Left ventricle myocardium inferior (tissue), 1 donor: ENCODE results near the gene OR5W2. TPM values are rescaled to one million over a fixed set of nuclear protein-coding genes. Genes with fewer than 3 reads are reported as not detected.
"Not testable (repeated sequence)": the region's sequence is repeated elsewhere in the genome, so short reads cannot be mapped to it uniquely, and the experiment has no call there.

Experiments
- DNase-seq: peaks from one replicate; pipeline ENCODE4 v3.0.0-alpha.2; 2020
- H3K27ac ChIP-seq: fragments of 200-600 bp; replicated peaks from 2 replicates; pipeline ENCODE4 v1.8.0; 2021
- H3K27me3 ChIP-seq: fragments of 200-600 bp; 2 replicates; pipeline ENCODE4 v1.8.0; 2021; ENCODE audit warnings: low read depth
- H3K36me3 ChIP-seq: fragments of 200-600 bp; 2 replicates; pipeline ENCODE4 v1.8.0; 2021
- H3K4me1 ChIP-seq: fragments of 200-600 bp; 2 replicates; pipeline ENCODE4 v1.8.0; 2021
- H3K4me3 ChIP-seq: fragments of 200-600 bp; 2 replicates; pipeline ENCODE4 v1.8.0; 2021; ENCODE audit warnings: mild to moderate bottlenecking, moderate library complexity
- H3K9me3 ChIP-seq: fragments of 200-600 bp; replicated peaks from 2 replicates; pipeline ENCODE4 v1.8.0; 2021
- intact Hi-C: fragments of 100-400 bp; cut with micrococcal nuclease; formaldehyde crosslinking; loops from one replicate; pipeline ENCODE4 v1.11.0; 2022
- total RNA-seq: library from RNA; stranded (reverse); fragmentation: NEBNext Ultra II Directional; extraction: Animal tissue kit (Norgen Biotek cat#: 25700); gene quantifications from one replicate; pipeline ENCODE4 v1.2.1, GENCODE V29; 2021
- TF ChIP-seq, protein P1 (sequence below): fragments of 200-600 bp; IDR thresholded peaks from 2 replicates; pipeline ENCODE4 v1.8.0; 2021; ENCODE audit warnings: antibody characterized with exemption, mild to moderate bottlenecking, borderline replicate concordance
- donor health status: DM: no; HTN: yes; CAD: no; lungs with severe emphysema.

OR5W2 gene
- total RNA-seq, 1 donor from 2014 or later = not detected

DNA sequence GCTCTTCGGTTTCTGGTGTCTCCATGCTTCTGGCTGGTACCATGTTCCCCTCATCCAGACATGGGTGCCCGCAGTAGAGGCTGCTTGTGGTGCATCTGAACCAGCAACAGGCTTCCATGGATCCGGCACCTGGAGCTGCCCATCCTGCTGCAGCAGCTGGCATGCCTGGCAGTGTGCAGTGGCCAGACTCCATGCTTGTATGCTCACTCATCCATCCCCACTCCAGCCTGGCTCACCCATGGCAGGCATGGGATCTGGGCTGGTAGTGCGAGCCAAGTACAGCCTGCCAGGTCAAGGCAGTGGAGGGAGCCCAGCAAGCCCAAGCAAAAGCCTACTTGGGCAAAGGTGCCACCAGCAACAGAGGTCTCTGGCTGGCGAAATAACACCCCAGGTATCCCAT is 6.2 kb upstream of the OR5W2 start:
- no peak overlapping the region for H3K27ac ChIP-seq
- no peaks in the 10 kb centered on the region for H3K4me1 ChIP-seq
- H3K36me3 ChIP-seq = no peaks in the 10 kb centered on the region
- intact Hi-C loops = no loop called here
- H3K4me3 ChIP-seq = no peak overlapping the region
- peaks cover 2% of the 10 kb centered on the region for H3K9me3 ChIP-seq
- TF ChIP-seq, protein P1, sequence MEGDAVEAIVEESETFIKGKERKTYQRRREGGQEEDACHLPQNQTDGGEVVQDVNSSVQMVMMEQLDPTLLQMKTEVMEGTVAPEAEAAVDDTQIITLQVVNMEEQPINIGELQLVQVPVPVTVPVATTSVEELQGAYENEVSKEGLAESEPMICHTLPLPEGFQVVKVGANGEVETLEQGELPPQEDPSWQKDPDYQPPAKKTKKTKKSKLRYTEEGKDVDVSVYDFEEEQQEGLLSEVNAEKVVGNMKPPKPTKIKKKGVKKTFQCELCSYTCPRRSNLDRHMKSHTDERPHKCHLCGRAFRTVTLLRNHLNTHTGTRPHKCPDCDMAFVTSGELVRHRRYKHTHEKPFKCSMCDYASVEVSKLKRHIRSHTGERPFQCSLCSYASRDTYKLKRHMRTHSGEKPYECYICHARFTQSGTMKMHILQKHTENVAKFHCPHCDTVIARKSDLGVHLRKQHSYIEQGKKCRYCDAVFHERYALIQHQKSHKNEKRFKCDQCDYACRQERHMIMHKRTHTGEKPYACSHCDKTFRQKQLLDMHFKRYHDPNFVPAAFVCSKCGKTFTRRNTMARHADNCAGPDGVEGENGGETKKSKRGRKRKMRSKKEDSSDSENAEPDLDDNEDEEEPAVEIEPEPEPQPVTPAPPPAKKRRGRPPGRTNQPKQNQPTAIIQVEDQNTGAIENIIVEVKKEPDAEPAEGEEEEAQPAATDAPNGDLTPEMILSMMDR = no peak
- no peak for DNase-seq
- H3K27me3 ChIP-seq = no peaks in the 10 kb centered on the region

DNA sequence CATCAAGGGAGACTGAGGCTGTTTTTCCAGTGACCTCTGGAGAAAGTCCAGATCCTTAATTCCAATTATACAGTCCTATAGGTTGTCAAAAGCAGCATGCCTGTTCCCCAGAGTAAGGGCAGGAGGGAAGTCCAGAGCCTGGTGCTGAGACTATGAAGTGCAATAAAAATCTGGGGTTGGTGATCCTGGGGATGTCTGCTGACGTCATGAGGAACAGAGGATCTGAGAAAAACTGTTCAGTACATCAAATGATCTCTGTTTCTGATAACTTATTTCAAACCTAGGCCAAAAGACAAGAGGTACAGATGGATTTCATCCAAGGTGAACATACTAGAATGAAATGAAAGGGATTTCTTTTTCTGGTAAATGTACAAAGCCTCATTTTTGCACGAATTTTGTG is 12.1 kb downstream of the OR5W2 start:
- Histone ChIP-seq H3K27me3 (no peaks in the 10 kb centered on the region), H3K36me3 (no peaks in the 10 kb centered on the region), H3K4me1 (no peaks in the 10 kb centered on the region), H3K9me3 (peaks cover 5% of the 10 kb centered on the region), H3K4me3 (no peak overlapping the region), H3K27ac (no peak overlapping the region)
- intact Hi-C loops = no loop called here
- TF ChIP-seq, protein P1 = no peak
- no peak for DNase-seq

DNA sequence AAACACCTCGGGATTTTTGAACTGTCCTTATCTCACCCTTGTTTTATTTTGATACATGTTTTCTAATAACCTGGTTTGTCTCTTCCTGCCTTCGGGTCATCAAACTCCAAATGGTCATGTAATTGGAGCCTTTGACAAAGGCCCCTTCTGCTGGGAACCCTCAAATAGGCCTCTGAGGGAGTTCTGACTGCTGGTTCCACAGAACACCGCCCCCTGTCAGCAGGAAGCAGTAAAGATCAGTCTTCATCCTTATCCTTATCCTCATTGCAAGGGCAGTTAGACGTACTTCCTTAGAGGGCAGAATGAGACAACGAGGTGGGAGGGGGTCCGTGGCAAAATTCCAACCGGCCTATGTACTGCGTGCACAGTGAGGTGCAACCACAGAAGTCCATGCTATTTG is 19.2 kb downstream of the OR5W2 start:
- no peak for DNase-seq
- H3K27me3 ChIP-seq = no peaks in the 10 kb centered on the region
- no peak overlapping the region for H3K4me3 ChIP-seq
- intact Hi-C loops = no loop called here
- no peaks in the 10 kb centered on the region for H3K36me3 ChIP-seq
- H3K9me3 ChIP-seq = peaks cover 15% of the 10 kb centered on the region
- no peak overlapping the region for H3K27ac ChIP-seq
- TF ChIP-seq, protein P1 = no peak
- no peaks in the 10 kb centered on the region for H3K4me1 ChIP-seq

DNA sequence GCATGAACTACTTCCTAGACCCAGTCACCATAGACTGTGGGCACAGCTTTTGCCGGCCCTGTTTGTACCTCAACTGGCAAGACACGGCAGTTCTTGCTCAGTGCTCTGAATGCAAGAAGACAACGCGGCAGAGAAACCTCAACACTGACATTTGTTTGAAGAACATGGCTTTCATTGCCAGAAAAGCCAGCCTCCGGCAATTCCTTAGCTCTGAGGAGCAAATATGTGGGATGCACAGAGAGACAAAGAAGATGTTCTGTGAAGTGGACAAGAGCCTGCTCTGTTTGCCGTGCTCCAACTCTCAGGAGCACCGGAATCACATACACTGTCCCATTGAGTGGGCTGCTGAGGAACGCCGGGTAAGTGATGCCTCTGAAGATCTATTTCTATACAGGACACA is 28.9 kb downstream of the OR5W2 start:
- H3K4me1 ChIP-seq, intact Hi-C loops, H3K36me3 ChIP-seq: not testable (repeated sequence)

DNA sequence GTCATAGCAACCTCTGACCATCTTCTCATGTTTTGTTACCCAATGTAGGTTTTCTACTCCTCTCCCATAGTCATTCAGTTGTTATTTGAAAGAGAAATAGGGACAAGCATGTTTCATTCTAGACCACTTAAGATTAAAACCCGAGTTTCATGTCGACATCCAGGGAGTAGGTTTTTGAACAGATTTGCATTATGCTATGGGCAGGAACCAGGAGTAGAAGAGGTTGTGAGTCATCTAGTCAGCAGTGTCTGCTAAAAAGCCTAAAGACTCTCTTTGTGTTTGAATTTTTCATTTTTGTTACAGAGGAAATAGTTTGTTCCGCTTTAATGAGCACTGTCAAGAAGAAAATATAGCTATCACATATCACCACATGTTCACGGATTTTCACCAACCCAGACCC is 29.4 kb downstream of the OR5W2 start:
- H3K9me3 ChIP-seq, DNase-seq, H3K4me1 ChIP-seq, H3K27me3 ChIP-seq, intact Hi-C loops, H3K27ac ChIP-seq, H3K4me3 ChIP-seq, H3K36me3 ChIP-seq: not testable (repeated sequence)

More for the DNA sequence above, 28.9 kb downstream of the OR5W2 start:
- not testable (repeated sequence) for H3K27me3 ChIP-seq, H3K9me3 ChIP-seq, H3K4me3 ChIP-seq, H3K27ac ChIP-seq, DNase-seq

DNA sequence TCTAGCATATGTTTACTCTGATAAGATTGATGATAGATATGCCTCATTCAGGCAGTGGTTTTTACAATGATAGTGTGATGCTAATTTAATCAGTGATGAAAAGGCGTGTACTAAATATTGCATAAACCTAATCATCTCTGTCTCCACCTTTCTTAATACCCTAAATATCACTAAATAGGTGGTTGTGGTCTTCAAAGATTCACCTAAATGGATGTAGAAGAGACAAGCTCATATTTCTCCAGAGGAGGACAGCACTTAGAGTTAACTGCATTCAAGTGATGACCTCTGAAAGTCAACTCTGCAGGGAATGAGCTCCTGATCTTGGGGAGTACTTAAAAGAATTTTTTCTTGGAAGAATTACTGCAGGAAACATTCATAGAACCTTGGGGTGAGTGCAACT is 31.4 kb downstream of the OR5W2 start, which contains the start of gene TRIM51:
TRIM51 (plus strand) TSS at position 301 of the 400 bp plus-strand sequence. CDS start 2,132 bp downstream, outside the sequence.
- H3K4me1 ChIP-seq, H3K27ac ChIP-seq, H3K4me3 ChIP-seq, intact Hi-C loops, DNase-seq, H3K36me3 ChIP-seq, H3K9me3 ChIP-seq, H3K27me3 ChIP-seq: not testable (repeated sequence)

DNA sequence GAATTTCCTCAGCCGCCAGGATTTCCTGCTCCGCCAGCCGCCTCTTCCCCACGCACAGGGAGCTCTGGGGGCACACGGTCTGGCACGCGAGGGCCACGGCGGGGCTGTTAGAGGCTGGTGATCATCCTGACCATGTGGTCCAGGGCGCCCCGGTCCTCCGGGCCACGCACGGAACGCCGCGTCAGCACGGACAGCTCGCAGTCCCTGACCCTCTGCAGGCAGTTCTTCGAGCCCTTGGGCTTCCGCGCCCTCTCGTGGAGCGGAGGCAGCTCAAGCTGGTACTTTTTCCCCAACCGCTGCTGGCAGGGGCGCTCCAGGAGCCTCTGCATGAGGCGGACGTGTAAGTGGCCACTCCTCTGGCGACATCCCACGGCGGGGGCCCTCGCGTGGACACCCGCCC is 41.2 kb downstream of the OR5W2 start:
- H3K4me1 ChIP-seq, H3K36me3 ChIP-seq, H3K27ac ChIP-seq, H3K9me3 ChIP-seq, DNase-seq, H3K4me3 ChIP-seq, intact Hi-C loops: not testable (repeated sequence)
- peaks cover 22% of the 10 kb centered on the region for H3K27me3 ChIP-seq

DNA sequence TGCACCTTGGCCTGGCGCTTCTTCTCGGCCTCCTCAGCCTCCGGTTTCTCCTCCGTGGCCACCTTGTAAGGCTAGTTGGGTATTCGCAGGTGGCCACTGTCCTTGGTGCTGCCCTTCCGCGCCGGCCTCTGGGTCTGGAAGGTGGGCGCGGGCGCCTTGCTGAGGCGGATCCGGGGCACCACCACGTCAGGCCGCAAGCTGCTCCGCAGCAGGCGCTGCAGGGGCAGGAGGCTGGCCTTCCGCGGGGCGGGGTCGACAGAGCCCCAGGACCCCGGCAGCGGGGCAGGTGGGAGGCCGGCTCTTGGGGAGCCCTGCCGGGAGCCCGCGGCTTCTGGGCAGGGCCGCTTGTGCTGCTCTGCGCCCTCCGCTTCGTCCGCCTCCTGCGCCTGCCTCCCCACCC is 41.7 kb downstream of the OR5W2 start:
- peaks cover 22% of the 10 kb centered on the region for H3K27me3 ChIP-seq
- intact Hi-C loops, H3K4me3 ChIP-seq: not testable (repeated sequence)

DNA sequence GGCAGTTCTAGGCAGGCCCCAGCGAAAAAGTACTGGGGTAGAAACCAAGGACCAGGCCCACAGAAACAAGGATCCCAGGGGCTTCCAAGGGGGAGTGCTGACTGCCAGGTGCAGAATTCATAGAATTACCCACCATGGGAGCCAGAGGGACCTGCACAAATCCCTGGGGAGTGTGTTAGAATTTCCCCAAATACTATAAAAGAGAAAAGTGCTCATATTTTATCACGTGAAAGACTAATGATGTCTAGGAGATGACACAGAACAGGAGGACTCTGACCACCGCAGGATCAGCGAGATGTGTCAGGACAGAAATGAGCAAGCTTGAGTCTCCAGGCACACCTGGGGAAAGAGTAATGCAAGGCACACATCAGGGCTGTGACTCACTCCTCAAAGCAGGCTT is 47.0 kb downstream of the OR5W2 start:
- DNase-seq, H3K27me3 ChIP-seq, H3K36me3 ChIP-seq, H3K4me1 ChIP-seq, H3K9me3 ChIP-seq, H3K27ac ChIP-seq, intact Hi-C loops, H3K4me3 ChIP-seq: not testable (repeated sequence)

More for the DNA sequence above, 41.7 kb downstream of the OR5W2 start:
- H3K36me3 ChIP-seq, H3K27ac ChIP-seq, H3K4me1 ChIP-seq, H3K9me3 ChIP-seq, DNase-seq: not testable (repeated sequence)
